Hepatocyte (in vitro differentiated cells): Measurements from ENCODE around the gene TTF2.

Source experiments
- EZH2 ChIP-seq: fragments of 200-600 bp; sonication (generic); IDR thresholded peaks from 2 replicates; pipeline ENCODE4 v1.6.1; 2016; ENCODE audit warnings: antibody characterized with exemption, mild to moderate bottlenecking, borderline replicate concordance
- EZH2phosphoT487 ChIP-seq: fragments of 200-600 bp; sonication (generic); IDR thresholded peaks from one replicate; pipeline ENCODE4 v1.6.1; 2018; ENCODE audit warnings: antibody characterized with exemption, mild to moderate bottlenecking, low read depth, moderate library complexity; ENCODE audit not compliant: unreplicated experiment, severe bottlenecking
- TF ChIP-seq, protein P1 (sequence below): fragments of 200-600 bp; sonication (generic); IDR thresholded peaks from 2 replicates; pipeline ENCODE4 v1.5.1; 2016; ENCODE audit warnings: antibody characterized with exemption, mild to moderate bottlenecking; ENCODE audit not compliant: poor library complexity

DNA sequence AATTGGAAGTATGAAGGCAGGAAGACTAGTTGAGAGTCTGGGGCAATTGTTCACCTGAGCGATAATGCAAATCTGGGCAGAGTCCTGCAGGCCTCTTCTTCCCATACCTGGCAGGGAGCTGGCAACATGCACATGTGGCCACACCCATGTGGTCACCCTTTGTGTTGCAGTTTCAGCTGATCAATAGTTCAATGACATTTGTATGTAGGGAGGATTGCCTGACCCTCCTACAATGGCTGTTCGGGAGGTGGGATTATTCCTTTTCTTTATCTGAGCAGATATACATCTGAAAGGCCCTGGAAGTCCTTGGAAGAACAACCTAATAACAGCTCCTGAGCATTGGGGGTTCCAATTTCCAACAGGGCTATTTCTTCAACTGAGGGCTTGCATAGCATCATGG is 76.6 kb downstream of the TTF2 start:
- TF ChIP-seq, protein P1, sequence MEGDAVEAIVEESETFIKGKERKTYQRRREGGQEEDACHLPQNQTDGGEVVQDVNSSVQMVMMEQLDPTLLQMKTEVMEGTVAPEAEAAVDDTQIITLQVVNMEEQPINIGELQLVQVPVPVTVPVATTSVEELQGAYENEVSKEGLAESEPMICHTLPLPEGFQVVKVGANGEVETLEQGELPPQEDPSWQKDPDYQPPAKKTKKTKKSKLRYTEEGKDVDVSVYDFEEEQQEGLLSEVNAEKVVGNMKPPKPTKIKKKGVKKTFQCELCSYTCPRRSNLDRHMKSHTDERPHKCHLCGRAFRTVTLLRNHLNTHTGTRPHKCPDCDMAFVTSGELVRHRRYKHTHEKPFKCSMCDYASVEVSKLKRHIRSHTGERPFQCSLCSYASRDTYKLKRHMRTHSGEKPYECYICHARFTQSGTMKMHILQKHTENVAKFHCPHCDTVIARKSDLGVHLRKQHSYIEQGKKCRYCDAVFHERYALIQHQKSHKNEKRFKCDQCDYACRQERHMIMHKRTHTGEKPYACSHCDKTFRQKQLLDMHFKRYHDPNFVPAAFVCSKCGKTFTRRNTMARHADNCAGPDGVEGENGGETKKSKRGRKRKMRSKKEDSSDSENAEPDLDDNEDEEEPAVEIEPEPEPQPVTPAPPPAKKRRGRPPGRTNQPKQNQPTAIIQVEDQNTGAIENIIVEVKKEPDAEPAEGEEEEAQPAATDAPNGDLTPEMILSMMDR: no peak
- no peak for TF ChIP-seq EZH2phosphoT487
- no peak for TF ChIP-seq EZH2
